HL-60/S4 treated with retinoic acid at 250 ng/mL for 4 days and 3 days (cell line): Measurements from ENCODE around the gene FAM209A.

Experiments used
- in situ Hi-C: fragments of 300-500 bp; cut with MboI; formaldehyde crosslinking; loops from 2 replicates; pipeline ENCODE4 v1.7.0; 2022; ENCODE audit warnings: low sequenced_read_pairs

The FAM209A gene

DNA sequence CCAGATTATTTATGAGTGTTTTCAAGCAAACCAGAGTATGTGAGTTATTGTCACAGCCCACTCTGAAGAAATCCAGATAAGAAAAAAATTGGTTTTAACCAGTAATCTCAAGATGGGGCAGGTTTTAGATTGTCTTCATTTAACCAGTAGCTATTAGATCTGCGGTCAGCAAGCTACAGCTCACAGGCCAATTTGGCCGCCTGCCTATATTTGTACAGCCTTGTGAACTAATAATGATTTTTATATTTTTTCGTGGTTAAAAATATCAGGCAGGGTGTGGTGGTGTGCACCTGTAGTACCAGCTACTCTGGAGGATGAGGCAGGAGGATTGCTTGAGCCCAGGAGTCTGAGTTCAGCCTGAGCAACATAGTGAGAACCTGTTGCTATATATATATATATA, 13.5 kb downstream of the FAM209A start:
- in situ Hi-C loops = no loop called here

DNA sequence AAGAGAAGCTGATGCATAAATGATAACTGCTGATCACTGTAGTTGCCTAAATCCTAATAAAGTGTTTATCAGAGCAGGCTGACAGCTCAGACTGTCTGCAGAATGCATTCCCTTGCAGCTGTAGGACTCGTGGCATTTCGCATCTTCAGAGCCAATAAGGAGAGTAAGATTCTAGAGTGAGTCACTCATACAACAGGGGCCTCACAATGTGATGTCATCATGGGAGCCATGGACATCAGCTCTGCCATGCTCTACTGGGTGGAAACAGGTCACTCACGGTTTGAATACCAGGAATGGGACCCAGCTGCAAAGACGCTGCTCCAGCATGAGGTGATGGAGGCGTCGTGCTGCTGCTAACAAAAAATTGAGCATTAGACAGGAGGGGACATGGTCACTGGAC, 15.9 kb downstream of the FAM209A start:
- in situ Hi-C loops = no loop called here

DNA sequence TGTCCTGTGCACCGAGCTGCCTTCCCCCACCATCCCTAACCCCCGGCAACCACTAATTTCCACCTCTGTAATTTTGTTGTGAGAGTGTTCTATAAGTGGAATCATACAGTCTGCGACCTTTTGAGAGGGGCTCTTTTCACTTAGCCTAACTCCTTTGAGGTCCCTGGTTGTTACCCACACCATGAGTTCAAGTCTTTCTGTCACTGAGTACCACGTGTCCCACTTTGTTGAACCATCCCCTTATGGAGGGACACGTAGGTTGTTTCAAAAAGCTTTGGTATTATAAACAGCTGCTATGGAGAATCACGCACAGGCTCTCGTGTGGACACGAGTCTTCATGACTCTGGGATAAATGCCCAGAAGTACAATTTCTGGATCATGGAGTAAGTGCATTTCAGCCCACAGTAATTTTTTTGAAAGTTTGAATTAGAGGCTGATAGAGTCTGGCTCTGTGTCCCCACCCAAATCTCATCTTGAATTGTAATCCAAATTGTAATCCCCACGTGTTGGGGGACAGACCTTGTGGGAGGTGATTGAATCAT, 18.0 kb downstream of the FAM209A start:
- in situ Hi-C loops = no loop called here

DNA sequence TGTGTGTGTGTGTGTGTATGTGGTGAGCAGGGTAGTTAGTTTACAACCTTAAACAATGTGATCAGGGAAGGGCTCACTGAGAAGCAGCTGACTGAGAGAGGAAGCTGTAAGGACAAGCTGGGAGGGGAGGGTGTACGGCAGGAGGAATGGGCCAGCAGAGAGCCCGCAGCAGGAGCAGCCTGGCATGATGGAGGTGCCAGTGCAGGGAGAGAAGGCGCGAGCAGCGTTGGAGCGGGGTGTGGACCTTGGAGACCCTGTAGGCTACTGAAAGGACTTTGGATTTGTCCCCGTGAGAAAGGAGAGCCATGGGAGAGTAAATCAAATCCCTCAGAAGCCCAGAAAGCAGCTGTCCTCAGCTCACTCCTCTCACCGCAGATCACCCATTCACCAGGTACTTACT, 27.0 kb downstream of the FAM209A start:
- in situ Hi-C loops = loop anchor here (25.0 kb wide), 1 partner anchor 436 kb away; no protein-coding TSS in a partner anchor

DNA sequence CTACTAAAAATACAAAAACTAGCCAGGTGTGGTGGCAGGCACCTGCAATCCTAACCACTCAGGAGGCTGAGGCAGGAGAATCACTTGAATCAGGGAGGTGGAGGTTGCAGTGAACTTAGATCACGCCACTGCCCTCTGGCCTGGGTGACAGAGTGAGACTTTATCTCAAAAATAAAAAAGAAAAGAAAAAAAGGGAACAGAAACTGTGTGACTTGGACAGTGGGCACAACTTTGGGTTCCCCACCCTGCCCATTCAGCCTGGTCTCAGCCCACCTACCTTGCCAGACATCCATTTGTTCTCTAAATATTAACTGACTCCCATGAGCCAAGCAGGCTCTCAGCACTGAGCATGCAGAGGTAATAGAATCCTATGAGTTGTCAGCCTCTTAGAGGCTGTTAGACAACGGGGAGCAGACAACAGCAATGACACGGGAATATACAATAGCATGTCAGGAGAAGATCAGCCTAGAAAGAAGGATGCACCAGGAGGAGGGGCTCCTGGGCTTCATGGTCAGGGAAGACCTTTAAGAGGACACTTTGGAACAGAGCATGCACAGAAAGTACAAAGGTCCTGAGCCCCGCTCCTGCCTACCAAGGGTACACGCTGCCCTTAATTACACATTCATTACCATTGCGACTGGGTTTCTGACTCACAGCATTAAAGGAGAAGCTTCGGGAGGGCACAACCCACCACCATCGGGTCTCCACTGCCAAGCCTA, 28.5 kb downstream of the FAM209A start:
- in situ Hi-C loops = loop anchor here (25.0 kb wide), 1 partner anchor 434 kb away; no protein-coding TSS in a partner anchor

DNA sequence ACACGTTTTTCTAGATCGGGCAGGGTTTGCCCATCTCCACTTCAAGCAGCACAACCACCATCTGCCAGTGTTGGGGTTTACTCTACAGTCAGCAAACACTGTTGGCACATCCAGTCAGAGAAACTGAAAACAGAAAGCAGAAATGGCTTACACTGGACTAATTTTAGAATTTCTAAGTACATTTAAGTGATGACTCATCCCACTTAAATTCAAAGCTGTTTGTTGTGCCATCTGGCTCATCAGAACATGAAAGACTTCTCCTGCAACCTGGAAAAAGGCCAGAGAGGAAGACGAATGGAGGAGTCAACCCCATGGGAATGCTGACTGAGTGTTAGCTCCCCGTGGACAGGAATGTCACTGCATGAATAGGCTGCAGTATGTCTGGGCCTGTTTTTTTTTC, 30.3 kb downstream of the FAM209A start:
- in situ Hi-C loops = loop anchor here (25.0 kb wide), 1 partner anchor 432 kb away; no protein-coding TSS in a partner anchor

DNA sequence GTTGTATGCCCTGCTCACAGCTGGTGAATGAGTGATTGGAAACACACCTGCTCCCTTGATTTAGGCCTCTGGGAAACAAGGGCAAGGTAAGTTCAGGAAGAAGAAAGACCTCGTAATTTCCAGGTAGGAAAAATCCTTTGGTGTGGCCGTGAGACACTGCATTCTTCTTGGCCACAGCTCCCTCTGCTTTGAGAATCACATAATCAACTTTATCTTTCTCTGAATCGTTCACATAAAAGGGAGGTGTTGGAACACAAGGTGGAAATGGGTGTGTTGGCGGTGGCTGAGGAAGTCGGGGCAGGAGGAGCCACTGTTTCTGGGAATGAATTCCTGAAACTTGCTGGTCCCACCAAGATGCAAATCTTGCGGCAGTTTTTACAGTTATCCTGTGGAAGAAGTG, 34.4 kb downstream of the FAM209A start:
- in situ Hi-C loops = loop anchor here (25.0 kb wide), 1 partner anchor 428 kb away; no protein-coding TSS in a partner anchor

DNA sequence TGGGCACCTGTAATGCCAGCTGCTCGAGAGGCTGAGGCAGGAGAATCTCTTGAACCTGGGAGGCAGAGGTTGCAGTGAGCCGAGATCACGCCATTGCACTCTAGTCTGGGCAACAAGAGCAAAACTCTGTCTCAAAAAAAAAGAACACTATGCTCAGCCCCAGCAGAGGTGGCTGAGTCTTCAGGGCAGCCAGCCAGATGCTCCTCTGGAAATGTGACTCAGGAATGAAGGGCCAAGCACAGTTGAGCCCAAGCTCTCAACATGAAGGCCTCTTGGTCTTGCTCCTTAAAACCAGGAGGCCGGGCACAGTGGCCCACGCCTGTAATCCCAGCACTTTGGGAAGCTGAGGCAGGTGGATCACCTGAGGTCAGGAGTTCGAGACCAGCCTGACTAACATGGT, 40.0 kb downstream of the FAM209A start:
- in situ Hi-C loops = loop anchor here (25.0 kb wide), 1 partner anchor 423 kb away; no protein-coding TSS in a partner anchor

DNA sequence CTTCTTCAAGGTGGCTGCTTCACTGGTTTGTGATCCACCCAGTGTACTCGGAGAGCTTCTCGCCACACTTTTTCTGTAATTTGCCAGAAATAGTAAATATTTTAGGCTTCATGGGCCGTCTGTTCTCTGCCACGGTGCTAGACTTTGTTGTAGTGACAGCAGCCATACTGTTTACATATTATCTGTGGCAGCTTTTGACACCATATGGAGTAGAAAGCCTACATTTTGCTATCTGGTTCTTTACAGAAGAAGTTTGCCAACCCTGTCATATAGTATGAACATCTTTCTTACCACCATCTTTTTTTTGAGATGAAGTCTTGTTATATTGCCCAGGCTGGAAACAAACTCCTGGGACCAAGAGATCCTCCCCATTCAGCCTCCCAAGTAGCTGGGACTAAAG, 41.0 kb downstream of the FAM209A start:
- in situ Hi-C loops = loop anchor here (25.0 kb wide), 1 partner anchor 422 kb away; no protein-coding TSS in a partner anchor

DNA sequence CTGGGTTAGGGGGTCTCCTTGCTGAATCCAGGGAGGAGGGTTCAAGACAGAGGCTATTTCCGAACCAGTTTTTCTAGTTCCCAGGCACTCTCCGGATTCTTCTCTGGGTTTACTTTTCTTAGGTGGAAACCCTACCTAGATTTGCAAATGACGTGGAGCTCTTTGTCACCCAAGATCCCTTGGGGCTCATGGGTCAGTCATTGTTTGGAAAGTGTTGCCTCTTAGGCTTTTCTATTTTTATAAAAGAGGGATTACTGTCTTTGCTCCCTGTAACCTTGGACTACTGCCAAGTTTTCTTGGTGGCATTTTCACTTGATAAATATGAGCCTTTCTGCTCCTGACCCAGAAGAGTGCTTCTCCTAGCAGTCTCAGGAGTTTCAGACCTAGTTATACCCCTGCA, 42.1 kb downstream of the FAM209A start:
- in situ Hi-C loops = loop anchor here (25.0 kb wide), 1 partner anchor 421 kb away; no protein-coding TSS in a partner anchor

DNA sequence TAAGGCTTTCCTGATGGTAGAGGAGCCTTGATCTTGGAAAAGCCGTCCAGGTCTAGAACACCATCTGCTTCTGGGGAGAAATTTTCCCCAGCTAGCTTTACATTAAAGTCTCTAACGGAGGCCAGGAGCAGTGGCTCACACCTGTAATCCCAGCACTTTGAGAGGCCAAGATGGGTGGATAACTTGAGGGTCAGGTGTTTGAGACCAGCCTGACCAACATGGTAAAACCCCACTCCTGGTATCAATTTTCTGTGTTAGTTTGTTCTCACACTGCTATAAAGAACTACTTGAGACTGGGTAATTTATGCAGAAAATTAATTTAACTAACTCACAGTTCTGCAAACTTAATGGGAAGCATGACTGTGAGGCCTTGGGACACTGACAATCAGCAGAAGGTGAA, 46.3 kb downstream of the FAM209A start:
- in situ Hi-C loops = loop anchor here (25.0 kb wide), 1 partner anchor 416 kb away; no protein-coding TSS in a partner anchor

DNA sequence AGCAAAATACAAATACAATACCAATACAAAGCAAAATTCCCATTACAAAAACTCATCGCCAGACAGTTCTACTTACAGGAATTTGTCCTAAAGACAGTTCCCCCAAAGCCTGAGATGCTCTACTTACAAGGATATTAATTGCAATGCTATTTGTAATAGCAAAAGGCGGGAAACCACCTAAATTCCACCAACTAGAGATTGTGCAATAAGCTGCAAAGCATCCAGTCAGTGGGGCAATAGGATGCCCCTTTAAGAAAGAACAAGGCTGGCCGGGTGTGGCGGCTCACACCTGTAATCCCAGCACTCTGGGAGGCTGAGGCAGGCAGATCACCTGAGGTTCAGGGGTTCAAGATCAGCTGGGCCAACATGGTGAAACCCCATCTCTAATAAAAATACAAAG, 47.6 kb downstream of the FAM209A start:
- in situ Hi-C loops = loop anchor here (25.0 kb wide), 1 partner anchor 415 kb away; no protein-coding TSS in a partner anchor

DNA sequence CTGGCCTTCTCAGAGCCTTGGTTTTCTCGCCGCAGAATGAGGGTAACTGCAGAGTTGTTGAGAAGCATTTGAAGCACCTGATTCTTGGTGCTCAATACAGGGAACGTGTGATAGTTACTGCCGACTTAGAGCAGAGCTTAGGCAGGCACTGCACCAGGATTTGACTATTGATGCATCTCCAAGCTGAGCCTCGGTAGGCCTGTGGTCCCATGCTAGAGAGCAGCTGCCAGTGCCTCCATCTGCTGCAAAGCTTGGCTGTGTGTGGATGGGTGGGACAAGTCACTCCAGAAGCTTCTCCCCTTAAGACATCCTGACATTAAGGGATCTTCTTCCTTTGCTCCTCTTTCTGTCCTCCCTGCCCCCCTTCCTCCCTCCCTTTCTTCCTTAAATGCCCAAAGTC, 49.4 kb downstream of the FAM209A start:
- in situ Hi-C loops = loop anchor here (25.0 kb wide), 1 partner anchor 413 kb away; no protein-coding TSS in a partner anchor

DNA sequence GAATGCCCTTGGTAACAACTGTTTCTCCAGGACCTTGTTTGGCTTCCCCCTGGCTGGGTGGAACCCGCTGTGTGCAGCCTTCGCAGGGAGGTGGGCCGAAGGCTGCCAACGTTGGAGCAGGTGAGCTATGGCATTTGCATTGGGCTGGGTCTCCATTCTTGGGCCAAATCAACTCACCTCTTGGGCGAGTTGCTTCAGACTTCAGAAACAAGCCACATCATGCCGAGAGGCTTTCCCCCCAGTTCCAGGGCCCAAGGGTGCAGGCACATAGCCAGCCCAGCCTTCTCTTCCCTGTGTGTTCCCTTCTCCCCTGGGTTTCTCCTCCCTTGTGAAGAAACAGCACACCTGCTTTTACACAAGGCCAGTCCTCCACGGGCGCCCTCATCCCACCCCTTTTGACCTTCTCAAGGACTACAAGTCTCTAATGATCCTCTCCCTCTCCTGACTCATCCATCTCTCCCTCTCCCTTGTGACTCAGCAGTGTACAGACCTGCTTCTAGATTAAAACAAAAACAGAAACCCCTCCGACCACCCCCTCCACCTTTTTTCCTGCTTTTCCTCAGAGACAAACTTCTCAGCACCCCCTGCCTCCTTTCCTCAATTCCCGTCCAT, 50.1 kb downstream of the FAM209A start:
- in situ Hi-C loops = loop anchor here (25.0 kb wide), 1 partner anchor 413 kb away; no protein-coding TSS in a partner anchor

DNA sequence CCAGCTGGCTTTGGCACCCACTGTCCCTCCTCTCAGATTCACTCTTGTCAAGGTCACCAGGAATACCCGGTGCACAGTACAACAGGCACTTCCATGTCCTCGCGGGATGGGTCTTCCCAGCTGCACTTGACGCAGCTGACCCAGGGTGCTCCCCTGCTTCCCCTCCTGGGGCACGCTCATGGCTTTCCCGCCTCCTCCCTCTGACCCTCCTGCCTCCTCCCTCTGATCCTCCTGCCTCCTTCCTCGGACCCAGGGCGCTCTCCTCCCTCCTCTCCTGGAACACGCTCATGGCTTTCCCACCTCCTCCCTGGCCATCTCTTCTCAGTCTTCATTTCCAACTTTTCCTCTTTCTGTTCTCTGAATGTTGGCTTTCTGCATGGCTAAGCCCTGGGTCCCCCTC, 50.6 kb downstream of the FAM209A start:
- in situ Hi-C loops = no loop called here
